GM18951 (cell line): ENCODE data around the gene CDK15.
"Not testable (repeated sequence)": the region's sequence is repeated elsewhere in the genome, so short reads cannot be mapped to it uniquely, and the experiment has no call there.

Experiments
- POLR2A ChIP-seq: IDR thresholded peaks from 4 replicates; pipeline ENCODE4 v1.6.1; 2011; ENCODE audit warnings: mild to moderate bottlenecking; ENCODE audit not compliant: insufficient read length, insufficient read depth; ENCODE audit errors: extremely low read depth
- in situ Hi-C: fragments of 300-500 bp; cut with MboI; formaldehyde crosslinking; loops from one replicate; pipeline ENCODE4 v1.12.0; 2022; ENCODE audit warnings: low sequenced_read_pairs, mixed read lengths, inconsistent platforms; ENCODE audit not compliant: unreplicated experiment

Gene CDK15

GRCh38 chr2:201827621-201828020, 21.3 kb downstream of the CDK15 start:
- no peak for TF ChIP-seq POLR2A
- in situ Hi-C loops, result no loop called here

- TF ChIP-seq POLR2A, result no peak
- in situ Hi-C loops, result no loop called here
Observed at GRCh38 chr2:201828220-201828619, 21.9 kb downstream of the CDK15 start.

- TF ChIP-seq POLR2A, result no peak
- in situ Hi-C loops, result no loop called here
Observed at GRCh38 chr2:201830666-201831065, 24.3 kb downstream of the CDK15 start.

GRCh38 chr2:201831469-201831868, 25.1 kb downstream of the CDK15 start:
- TF ChIP-seq POLR2A, result no peak
- in situ Hi-C loops, result no loop called here

GRCh38 chr2:201833781-201834180, 27.4 kb downstream of the CDK15 start:
- no peak for TF ChIP-seq POLR2A
- in situ Hi-C loops, result no loop called here

GRCh38 chr2:201835066-201835465, 28.7 kb downstream of the CDK15 start:
- TF ChIP-seq POLR2A, result no peak
- in situ Hi-C loops, result no loop called here

- TF ChIP-seq POLR2A, result no peak
- in situ Hi-C loops, result no loop called here
Observed at GRCh38 chr2:201837391-201837790, 31.1 kb downstream of the CDK15 start.

GRCh38 chr2:201837824-201838431, 31.6 kb downstream of the CDK15 start:
- in situ Hi-C loops, result no loop called here
- no peak for TF ChIP-seq POLR2A

- no peak for TF ChIP-seq POLR2A
- in situ Hi-C loops, result no loop called here
Observed at GRCh38 chr2:201839727-201840126, 33.4 kb downstream of the CDK15 start.

GRCh38 chr2:201840726-201841125, 34.4 kb downstream of the CDK15 start:
- in situ Hi-C loops, result no loop called here
- no peak for TF ChIP-seq POLR2A

GRCh38 chr2:201842131-201842860, 36.0 kb downstream of the CDK15 start:
- no peak for TF ChIP-seq POLR2A

GRCh38 chr2:201844922-201845321, 38.6 kb downstream of the CDK15 start:
- in situ Hi-C loops, result not testable (repeated sequence)

More at GRCh38 chr2:201842131-201842860, 36.0 kb downstream of the CDK15 start:
- in situ Hi-C loops, result no loop called here

GRCh38 chr2:201847481-201847880, 41.1 kb downstream of the CDK15 start:
- in situ Hi-C loops, result no loop called here
- TF ChIP-seq POLR2A, result no peak

GRCh38 chr2:201852462-201852861, 46.1 kb downstream of the CDK15 start:
- in situ Hi-C loops, result loop anchor here (25.0 kb wide), 1 partner anchor 335 kb away; no protein-coding TSS in a partner anchor
- no peak for TF ChIP-seq POLR2A
